Liver (tissue), 9 donors: ENCODE results near the gene NFIL3. TPM values are rescaled to one million over a fixed set of nuclear protein-coding genes. Genes with fewer than 3 reads are reported as not detected.

Experiments used
- DNase-seq: peaks from one replicate; pipeline ENCODE4 v3.0.0-alpha.2; 2017; ENCODE audit warnings: low spot score
- H3K27ac ChIP-seq, 2 donors: one replicate each; pipeline ENCODE4 v1.7.0; 2013; ENCODE audit warnings: inconsistent platforms in 2 of 2, low read length in 2 of 2, control low read depth in 1 of 2, low read depth in 1 of 2, mild to moderate bottlenecking in 1 of 2
- H3K27me3 ChIP-seq, 4 donors: one replicate each; pipeline versions ENCODE4 v1.6.1 to v1.7.0; 2013; ENCODE audit warnings: low read length in 3 of 4, inconsistent platforms in 1 of 4, mild to moderate bottlenecking in 1 of 4, moderate library complexity in 1 of 4; ENCODE audit not compliant: control insufficient read depth in 4 of 4, insufficient read depth in 4 of 4
- H3K36me3 ChIP-seq, 4 donors: one replicate each; pipeline versions ENCODE4 v1.6.1 to v1.7.0; 2013; ENCODE audit warnings: low read length in 3 of 4, mild to moderate bottlenecking in 3 of 4, low read depth in 1 of 4, moderate library complexity in 1 of 4; ENCODE audit not compliant: control insufficient read depth in 4 of 4, insufficient read depth in 3 of 4
- H3K4me1 ChIP-seq, 4 donors: one replicate each; pipeline versions ENCODE4 v1.6.1 to v1.7.0; 2013; ENCODE audit warnings: low read length in 3 of 4, mild to moderate bottlenecking in 3 of 4, moderate library complexity in 1 of 4; ENCODE audit not compliant: control insufficient read depth in 4 of 4, insufficient read depth in 4 of 4
- H3K4me3 ChIP-seq, 3 donors: one replicate each; pipeline versions ENCODE4 v1.6.1 to v1.7.0; 2013; ENCODE audit warnings: low read length in 3 of 3, control low read depth in 1 of 3, low read depth in 1 of 3, mild to moderate bottlenecking in 1 of 3
- H3K9ac ChIP-seq, 2 donors: one replicate each; pipeline ENCODE4 v1.7.0; 2013; ENCODE audit warnings: low read length in 2 of 2, mild to moderate bottlenecking in 2 of 2, moderate library complexity in 2 of 2, control low read depth in 1 of 2, low read depth in 1 of 2
- H3K9me3 ChIP-seq, 4 donors: one replicate each; pipeline versions ENCODE4 v1.6.1 to v1.7.0; 2013; ENCODE audit warnings: low read length in 3 of 4; ENCODE audit not compliant: control insufficient read depth in 4 of 4
- CTCF ChIP-seq: fragments of 150-350 bp; IDR thresholded peaks from 2 replicates; pipeline ENCODE4 v1.5.1; 2017; ENCODE audit warnings: improper control_type of control experiment, low read depth, low read length; ENCODE audit not compliant: missing input control
- FOXA1 ChIP-seq: IDR thresholded peaks from 2 replicates; pipeline ENCODE4 v1.6.1; 2016; ENCODE audit warnings: antibody characterized with exemption
- FOXA2 ChIP-seq: IDR thresholded peaks from 2 replicates; pipeline ENCODE4 v1.6.1; 2016; ENCODE audit warnings: antibody characterized with exemption
- GABPA ChIP-seq, 2 donors: IDR thresholded peaks in 1 of 2; conservative IDR thresholded peaks in 1 of 2; 2 replicates each; pipeline ENCODE4 v1.6.1; 2016; ENCODE audit warnings: antibody characterized with exemption in 2 of 2, mild to moderate bottlenecking in 1 of 2, moderate library complexity in 1 of 2
- HNF4A ChIP-seq, 2 donors: conservative IDR thresholded peaks; 2 replicates each; pipeline ENCODE4 v1.6.1; 2016; ENCODE audit warnings: antibody characterized with exemption in 2 of 2, mild to moderate bottlenecking in 2 of 2
- NR2F2 ChIP-seq: IDR thresholded peaks from 2 replicates; pipeline ENCODE4 v1.6.1; 2016; ENCODE audit warnings: antibody characterized with exemption
- RAD21 ChIP-seq, 2 donors: IDR thresholded peaks; 2 replicates each; pipeline ENCODE4 v1.6.1; 2016; ENCODE audit warnings: antibody characterized with exemption in 2 of 2, mild to moderate bottlenecking in 2 of 2
- TAF1 ChIP-seq: conservative IDR thresholded peaks from 2 replicates; pipeline ENCODE4 v1.6.1; 2016; ENCODE audit warnings: antibody characterized with exemption, mild to moderate bottlenecking
- YY1 ChIP-seq: IDR thresholded peaks from 2 replicates; pipeline ENCODE4 v1.6.1; 2016; ENCODE audit warnings: antibody characterized with exemption, mild to moderate bottlenecking
- WGBS: extraction: QIAGEN DNeasy Blood & Tissue Kit; methylation state at CpG from one replicate; pipeline ENCODE4 v1.1.7; 2013; 5-methylcytosine and 5-hydroxymethylcytosine counted together
- polyA plus RNA-seq, 2 donors: library from polyadenylated mRNA; stranded (reverse) in 1 of 2; unstranded in 1 of 2; fragments of 200-250 nt in 1 of 2; fragments of >200 nt in 1 of 2; fragmentation: Nextera tagmentation in 1 of 2; extraction: Ambion mirVana in 1 of 2; gene quantifications; one replicate each; pipeline versions ENCODE4 v1.2.1 to v1.2.3, GENCODE V29; 2013 to 2015
- total RNA-seq, 2 donors: library from RNA; depleted of rRNA; stranded (reverse); fragments of >200 nt; gene quantifications; one replicate each; pipeline ENCODE4 v1.2.3, GENCODE V29; 2014
- TF ChIP-seq, protein P1 (sequence below): IDR thresholded peaks from 2 replicates; pipeline ENCODE4 v1.6.1; 2016; ENCODE audit warnings: antibody characterized with exemption
- TF ChIP-seq, protein P2 (sequence below): IDR thresholded peaks from 2 replicates; pipeline ENCODE4 v1.6.1; 2016; ENCODE audit warnings: antibody characterized with exemption, mild to moderate bottlenecking
- TF ChIP-seq, protein P3 (sequence below): IDR thresholded peaks from 2 replicates; pipeline ENCODE4 v1.6.1; 2016; ENCODE audit warnings: antibody characterized with exemption
- donor health status: healthy.
- donor health status: healthy.
- donor health status: healthy.
- donor health status: healthy.
- donor health status: healthy.

NFIL3 gene
- total and polyA plus RNA-seq, 4 donors, result 6.6 to 20.2 (median 8.5) TPM

DNA sequence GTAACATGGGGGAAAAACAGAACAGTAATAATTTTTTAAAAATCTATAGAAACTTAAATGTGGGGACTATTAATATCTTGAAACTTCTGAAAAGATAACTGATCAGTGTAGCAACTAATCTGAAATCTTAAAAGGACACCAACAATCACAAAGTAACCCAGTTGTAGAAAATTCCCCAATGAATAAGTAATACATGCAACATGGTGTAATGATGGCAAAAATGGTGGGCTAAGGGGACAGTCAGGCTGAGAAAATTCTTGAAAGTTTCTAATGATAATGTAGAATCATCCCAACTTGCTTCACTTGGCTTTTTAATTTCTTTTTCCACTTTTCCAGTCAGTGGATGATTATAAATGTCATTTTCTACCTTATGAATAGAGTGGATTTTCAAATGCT, 5.4 kb downstream of the NFIL3 start:
- no peak for DNase-seq
- peak overlapping the region; percentile 26 to 42 for H3K9ac ChIP-seq
- TF ChIP-seq GABPA (IDR thresholded peaks at IDR 0.05 in 1 of 2, conservative IDR thresholded peaks at IDR 0.05 in 1 of 2), result no peak
- H3K4me3 ChIP-seq, result no peak overlapping the region
- H3K27ac ChIP-seq, result peak overlapping the region; percentile 98 to 99
- peaks cover 0 to 34% (median 21%) of the 10 kb centered on the region in 4 donors for H3K4me1 ChIP-seq
- no peaks in the 10 kb centered on the region for H3K9me3 ChIP-seq
- H3K36me3 ChIP-seq, result peaks cover 0 to 3% (median under 1%) of the 10 kb centered on the region in 4 donors
- H3K27me3 ChIP-seq, result no peaks in the 10 kb centered on the region

- Histone ChIP-seq H3K9ac (peak overlapping the region; percentile 26 to 28), H3K27me3 (no peaks in the 10 kb centered on the region), H3K36me3 (peaks cover 0 to 3% (median under 1%) of the 10 kb centered on the region in 4 donors), H3K4me1 (peaks cover 0 to 38% (median 21%) of the 10 kb centered on the region in 4 donors), H3K4me3 (no peak overlapping the region), H3K27ac (peak overlapping the region; percentile 98 to 99), H3K9me3 (no peaks in the 10 kb centered on the region)
- 56% methylated on average over 9 of the region's 9 CpGs for WGBS
- no peak for DNase-seq
- peak; percentile 17 for TF ChIP-seq YY1
- TF ChIP-seq, protein P1, sequence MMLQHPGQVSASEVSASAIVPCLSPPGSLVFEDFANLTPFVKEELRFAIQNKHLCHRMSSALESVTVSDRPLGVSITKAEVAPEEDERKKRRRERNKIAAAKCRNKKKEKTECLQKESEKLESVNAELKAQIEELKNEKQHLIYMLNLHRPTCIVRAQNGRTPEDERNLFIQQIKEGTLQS, result no peak
- TF ChIP-seq HNF4A (conservative IDR thresholded peaks at IDR 0.05), result peak in 1 of 2 donors; percentile 10
Measured at GRCh38 chr9:91417602-91418214, 5.9 kb downstream of the NFIL3 start.

GRCh38 chr9:91416096-91416712, 7.4 kb downstream of the NFIL3 start:
- Histone ChIP-seq H3K9ac (no peak overlapping the region), H3K9me3 (no peaks in the 10 kb centered on the region), H3K4me3 (no peak overlapping the region), H3K4me1 (peaks cover 0 to 38% (median 22%) of the 10 kb centered on the region in 4 donors), H3K36me3 (peaks cover 0 to 5% (median 1%) of the 10 kb centered on the region in 4 donors), H3K27ac (no peak overlapping the region), H3K27me3 (no peaks in the 10 kb centered on the region)
- TF ChIP-seq NR2F2 (no peak), RAD21 (IDR thresholded peaks at IDR 0.05) (no peak), GABPA (IDR thresholded peaks at IDR 0.05 in 1 of 2, conservative IDR thresholded peaks at IDR 0.05 in 1 of 2) (no peak), YY1 (no peak), TAF1 (no peak), CTCF (no peak), FOXA1 (no peak), FOXA2 (no peak)
- TF ChIP-seq, protein P1, result no peak
- TF ChIP-seq, protein P2, sequence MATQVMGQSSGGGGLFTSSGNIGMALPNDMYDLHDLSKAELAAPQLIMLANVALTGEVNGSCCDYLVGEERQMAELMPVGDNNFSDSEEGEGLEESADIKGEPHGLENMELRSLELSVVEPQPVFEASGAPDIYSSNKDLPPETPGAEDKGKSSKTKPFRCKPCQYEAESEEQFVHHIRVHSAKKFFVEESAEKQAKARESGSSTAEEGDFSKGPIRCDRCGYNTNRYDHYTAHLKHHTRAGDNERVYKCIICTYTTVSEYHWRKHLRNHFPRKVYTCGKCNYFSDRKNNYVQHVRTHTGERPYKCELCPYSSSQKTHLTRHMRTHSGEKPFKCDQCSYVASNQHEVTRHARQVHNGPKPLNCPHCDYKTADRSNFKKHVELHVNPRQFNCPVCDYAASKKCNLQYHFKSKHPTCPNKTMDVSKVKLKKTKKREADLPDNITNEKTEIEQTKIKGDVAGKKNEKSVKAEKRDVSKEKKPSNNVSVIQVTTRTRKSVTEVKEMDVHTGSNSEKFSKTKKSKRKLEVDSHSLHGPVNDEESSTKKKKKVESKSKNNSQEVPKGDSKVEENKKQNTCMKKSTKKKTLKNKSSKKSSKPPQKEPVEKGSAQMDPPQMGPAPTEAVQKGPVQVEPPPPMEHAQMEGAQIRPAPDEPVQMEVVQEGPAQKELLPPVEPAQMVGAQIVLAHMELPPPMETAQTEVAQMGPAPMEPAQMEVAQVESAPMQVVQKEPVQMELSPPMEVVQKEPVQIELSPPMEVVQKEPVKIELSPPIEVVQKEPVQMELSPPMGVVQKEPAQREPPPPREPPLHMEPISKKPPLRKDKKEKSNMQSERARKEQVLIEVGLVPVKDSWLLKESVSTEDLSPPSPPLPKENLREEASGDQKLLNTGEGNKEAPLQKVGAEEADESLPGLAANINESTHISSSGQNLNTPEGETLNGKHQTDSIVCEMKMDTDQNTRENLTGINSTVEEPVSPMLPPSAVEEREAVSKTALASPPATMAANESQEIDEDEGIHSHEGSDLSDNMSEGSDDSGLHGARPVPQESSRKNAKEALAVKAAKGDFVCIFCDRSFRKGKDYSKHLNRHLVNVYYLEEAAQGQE, result no peak
- TF ChIP-seq, protein P3, sequence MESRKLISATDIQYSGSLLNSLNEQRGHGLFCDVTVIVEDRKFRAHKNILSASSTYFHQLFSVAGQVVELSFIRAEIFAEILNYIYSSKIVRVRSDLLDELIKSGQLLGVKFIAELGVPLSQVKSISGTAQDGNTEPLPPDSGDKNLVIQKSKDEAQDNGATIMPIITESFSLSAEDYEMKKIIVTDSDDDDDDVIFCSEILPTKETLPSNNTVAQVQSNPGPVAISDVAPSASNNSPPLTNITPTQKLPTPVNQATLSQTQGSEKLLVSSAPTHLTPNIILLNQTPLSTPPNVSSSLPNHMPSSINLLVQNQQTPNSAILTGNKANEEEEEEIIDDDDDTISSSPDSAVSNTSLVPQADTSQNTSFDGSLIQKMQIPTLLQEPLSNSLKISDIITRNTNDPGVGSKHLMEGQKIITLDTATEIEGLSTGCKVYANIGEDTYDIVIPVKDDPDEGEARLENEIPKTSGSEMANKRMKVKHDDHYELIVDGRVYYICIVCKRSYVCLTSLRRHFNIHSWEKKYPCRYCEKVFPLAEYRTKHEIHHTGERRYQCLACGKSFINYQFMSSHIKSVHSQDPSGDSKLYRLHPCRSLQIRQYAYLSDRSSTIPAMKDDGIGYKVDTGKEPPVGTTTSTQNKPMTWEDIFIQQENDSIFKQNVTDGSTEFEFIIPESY, result no peak
- DNase-seq, result no peak
- WGBS, result 72% methylated on average over 4 of the region's 4 CpGs
